ENCODE results near the gene CDH8. TPM values are rescaled to one million over a fixed set of nuclear protein-coding genes. Genes with fewer than 3 reads are reported as not detected.
"Not testable (repeated sequence)": the region's sequence is repeated elsewhere in the genome, so short reads cannot be mapped to it uniquely, and the experiment has no call there.

The CDH8 gene
- total RNA-seq, 1 experiment from 2014 or later: not detected

GRCh38 chr16:61957075-61957855, 79.0 kb downstream of the CDH8 start:
- no peak for DNase-seq (ENCODE audit: low read depth)
- in situ Hi-C loops (cut with HindIII; ENCODE audit: low pct_unique_long_range_greater_than_20kb, low sequenced_read_pairs): no loop called here

GRCh38 chr16:61952841-61953240, 83.4 kb downstream of the CDH8 start:
- DNase-seq (ENCODE audit: low read depth): no peak
- in situ Hi-C loops (cut with HindIII; ENCODE audit: low pct_unique_long_range_greater_than_20kb, low sequenced_read_pairs): no loop called here

GRCh38 chr16:61948414-61948813, 87.8 kb downstream of the CDH8 start:
- no peak for DNase-seq (ENCODE audit: low read depth)
- in situ Hi-C loops (cut with HindIII; ENCODE audit: low pct_unique_long_range_greater_than_20kb, low sequenced_read_pairs): no loop called here

- in situ Hi-C loops (cut with HindIII; ENCODE audit: low pct_unique_long_range_greater_than_20kb, low sequenced_read_pairs): no loop called here
- DNase-seq (ENCODE audit: low read depth): no peak
These were observed 90.2 kb downstream of the CDH8 start for GRCh38 chr16:61946019-61946418.

- no peak for DNase-seq (ENCODE audit: low read depth)
- in situ Hi-C loops (cut with HindIII; ENCODE audit: low pct_unique_long_range_greater_than_20kb, low sequenced_read_pairs): no loop called here
These were observed 90.7 kb downstream of the CDH8 start for GRCh38 chr16:61945511-61945910.

GRCh38 chr16:61944004-61944403, 92.2 kb downstream of the CDH8 start:
- in situ Hi-C loops (cut with HindIII; ENCODE audit: low pct_unique_long_range_greater_than_20kb, low sequenced_read_pairs): no loop called here
- DNase-seq (ENCODE audit: low read depth): no peak

- in situ Hi-C loops (cut with HindIII; ENCODE audit: low pct_unique_long_range_greater_than_20kb, low sequenced_read_pairs): no loop called here
These were observed 95.6 kb downstream of the CDH8 start for GRCh38 chr16:61940611-61941010.

GRCh38 chr16:61937646-61938045, 98.6 kb downstream of the CDH8 start:
- in situ Hi-C loops (cut with HindIII; ENCODE audit: low pct_unique_long_range_greater_than_20kb, low sequenced_read_pairs): no loop called here
- DNase-seq (ENCODE audit: low read depth): no peak

More at GRCh38 chr16:61940611-61941010, 95.6 kb downstream of the CDH8 start:
- no peak for DNase-seq (ENCODE audit: low read depth)

- in situ Hi-C loops (cut with HindIII; ENCODE audit: low pct_unique_long_range_greater_than_20kb, low sequenced_read_pairs): no loop called here
These were observed 99.7 kb downstream of the CDH8 start for GRCh38 chr16:61936522-61936921.

GRCh38 chr16:61934601-61935000, 101.6 kb downstream of the CDH8 start:
- DNase-seq (ENCODE audit: low read depth): no peak
- in situ Hi-C loops (cut with HindIII; ENCODE audit: low pct_unique_long_range_greater_than_20kb, low sequenced_read_pairs): no loop called here

More at GRCh38 chr16:61936522-61936921, 99.7 kb downstream of the CDH8 start:
- DNase-seq (ENCODE audit: low read depth): no peak

GRCh38 chr16:61929776-61930175, 106.5 kb downstream of the CDH8 start:
- DNase-seq (ENCODE audit: low read depth): no peak
- in situ Hi-C loops (cut with HindIII; ENCODE audit: low pct_unique_long_range_greater_than_20kb, low sequenced_read_pairs): no loop called here

- in situ Hi-C loops (cut with HindIII; ENCODE audit: low pct_unique_long_range_greater_than_20kb, low sequenced_read_pairs): no loop called here
- peak; percentile 19 for DNase-seq (ENCODE audit: low read depth)
These were observed 109.5 kb downstream of the CDH8 start for GRCh38 chr16:61926766-61927165.

- DNase-seq (ENCODE audit: low read depth): no peak
- in situ Hi-C loops (cut with HindIII; ENCODE audit: low pct_unique_long_range_greater_than_20kb, low sequenced_read_pairs): no loop called here
These were observed 112.6 kb downstream of the CDH8 start for GRCh38 chr16:61923629-61924028.

- in situ Hi-C loops (cut with HindIII; ENCODE audit: low pct_unique_long_range_greater_than_20kb, low sequenced_read_pairs): no loop called here
These were observed 114.9 kb downstream of the CDH8 start for GRCh38 chr16:61921373-61921772.

GRCh38 chr16:61917865-61918826, 118.1 kb downstream of the CDH8 start:
- peak; percentile 46 for DNase-seq (ENCODE audit: low read depth)
- in situ Hi-C loops (cut with HindIII; ENCODE audit: low pct_unique_long_range_greater_than_20kb, low sequenced_read_pairs): not testable (repeated sequence)

More at GRCh38 chr16:61921373-61921772, 114.9 kb downstream of the CDH8 start:
- DNase-seq (ENCODE audit: low read depth): no peak

GRCh38 chr16:61915569-61915968, 120.7 kb downstream of the CDH8 start:
- in situ Hi-C loops (cut with HindIII; ENCODE audit: low pct_unique_long_range_greater_than_20kb, low sequenced_read_pairs): no loop called here
- DNase-seq (ENCODE audit: low read depth): no peak

GRCh38 chr16:61909074-61909473, 127.2 kb downstream of the CDH8 start:
- no peak for DNase-seq (ENCODE audit: low read depth)
- in situ Hi-C loops (cut with HindIII; ENCODE audit: low pct_unique_long_range_greater_than_20kb, low sequenced_read_pairs): no loop called here

- in situ Hi-C loops (cut with HindIII; ENCODE audit: low pct_unique_long_range_greater_than_20kb, low sequenced_read_pairs): no loop called here
- no peak for DNase-seq (ENCODE audit: low read depth)
These were observed 127.8 kb downstream of the CDH8 start for GRCh38 chr16:61908426-61908825.

- in situ Hi-C loops (cut with HindIII; ENCODE audit: low pct_unique_long_range_greater_than_20kb, low sequenced_read_pairs): no loop called here
- DNase-seq (ENCODE audit: low read depth): no peak
These were observed 134.5 kb downstream of the CDH8 start for GRCh38 chr16:61901689-61902088.

Data from Caki2 (cell line).